PC-9 (cell line): Measurements from ENCODE around the gene MRPS22. TPM values are rescaled to one million over a fixed set of nuclear protein-coding genes. Genes with fewer than 3 reads are reported as not detected.
"Not testable (repeated sequence)": the region's sequence is repeated elsewhere in the genome, so short reads cannot be mapped to it uniquely, and the experiment has no call there.

Experiments used
- BruUV-seq: library from RNA; stranded (reverse); fragments of 400-500 nt; replicated peaks from 2 replicates; lab custom pipeline; 2021; lab: Mats Ljungman, UMichigan
- CTCF ChIA-PET: fragments of 300-600 bp; sonication (Branson Sonifier 250); formaldehyde crosslinking; loops from one replicate; lab custom pipeline; 2022; ENCODE audit warnings: antibody characterized with exemption; lab: Charles Lee
- POLR2A ChIA-PET: fragments of 300-600 bp; sonication (Branson Sonifier 250); formaldehyde crosslinking; loops from one replicate; lab custom pipeline; 2022; ENCODE audit warnings: antibody characterized with exemption; ENCODE audit not compliant: unreplicated experiment; lab: Charles Lee
- DNase-seq, 2 experiments: peaks; one replicate each; pipeline versions ENCODE4 v3.0.0 to v3.0.0-alpha.2; 2015 to 2022; ENCODE audit warnings: mixed read lengths in 1 of 2
- H2AFZ ChIP-seq: fragments of 200-600 bp; sonication (generic); 2 replicates; pipeline ENCODE4 v1.8.1; 2017; ENCODE audit warnings: antibody characterized with exemption
- H3F3A ChIP-seq: fragments of 200-600 bp; sonication (generic); 2 replicates; pipeline ENCODE4 v1.8.1; 2017; ENCODE audit warnings: antibody characterized with exemption, mild to moderate bottlenecking, low read depth; ENCODE audit not compliant: insufficient read depth
- H3K27ac ChIP-seq: fragments of 200-600 bp; sonication (generic); 2 replicates; pipeline ENCODE4 v1.6.1; 2016; ENCODE audit warnings: mixed run types
- H3K27me3 ChIP-seq: fragments of 200-600 bp; sonication (generic); 2 replicates; pipeline ENCODE4 v1.6.1; 2016; ENCODE audit warnings: low read depth, mixed run types; ENCODE audit not compliant: insufficient read depth
- H3K36me3 ChIP-seq: fragments of 200-600 bp; sonication (generic); 2 replicates; pipeline ENCODE4 v1.6.1; 2016; ENCODE audit warnings: low read depth, mixed run types
- H3K4me1 ChIP-seq: fragments of 200-600 bp; sonication (generic); replicated peaks from 2 replicates; pipeline ENCODE4 v1.6.1; 2016; ENCODE audit warnings: mixed run types; ENCODE audit not compliant: insufficient read depth
- H3K4me2 ChIP-seq: fragments of 200-600 bp; sonication (generic); 2 replicates; pipeline ENCODE4 v1.6.1; 2017; ENCODE audit warnings: mixed run types
- H3K4me3 ChIP-seq: fragments of 200-600 bp; sonication (generic); 2 replicates; pipeline ENCODE4 v1.6.1; 2016; ENCODE audit warnings: mixed run types
- H3K79me2 ChIP-seq: fragments of 200-600 bp; sonication (generic); 2 replicates; pipeline ENCODE4 v1.6.1; 2017; ENCODE audit warnings: low read depth, mixed run types
- H3K9me2 ChIP-seq: fragments of 200-600 bp; sonication (generic); 2 replicates; pipeline ENCODE4 v1.8.1; 2017; ENCODE audit warnings: mild to moderate bottlenecking; ENCODE audit not compliant: insufficient read depth
- H3K9me3 ChIP-seq: fragments of 200-600 bp; sonication (generic); 2 replicates; pipeline ENCODE4 v1.8.1; 2016; ENCODE audit warnings: low read depth; ENCODE audit not compliant: insufficient read depth
- H4K20me1 ChIP-seq: fragments of 200-600 bp; sonication (generic); 2 replicates; pipeline ENCODE4 v1.8.1; 2017; ENCODE audit not compliant: insufficient read depth
- EZH2 ChIP-seq: fragments of 200-600 bp; sonication (generic); IDR thresholded peaks from 2 replicates; pipeline ENCODE4 v1.8.0; 2017; ENCODE audit warnings: antibody characterized with exemption, low read depth
- intact Hi-C: fragments of 100-400 bp; cut with micrococcal nuclease; formaldehyde crosslinking; loops from one replicate; pipeline ENCODE4 v1.10.0; 2022; ENCODE audit not compliant: unreplicated experiment
- total RNA-seq: library from RNA; stranded (reverse); gene quantifications from 2 replicates; pipeline ENCODE4 v1.2.3, GENCODE V29; 2021
- TF ChIP-seq, protein P1 (sequence below): fragments of 200-600 bp; sonication (generic); conservative IDR thresholded peaks from 2 replicates; pipeline ENCODE4 v1.6.1; 2017; ENCODE audit warnings: mixed run types, antibody characterized with exemption, mild to moderate bottlenecking, moderate library complexity

Gene MRPS22
- total RNA-seq, 1 experiment from 2014 or later, result 68.0 TPM

DNA sequence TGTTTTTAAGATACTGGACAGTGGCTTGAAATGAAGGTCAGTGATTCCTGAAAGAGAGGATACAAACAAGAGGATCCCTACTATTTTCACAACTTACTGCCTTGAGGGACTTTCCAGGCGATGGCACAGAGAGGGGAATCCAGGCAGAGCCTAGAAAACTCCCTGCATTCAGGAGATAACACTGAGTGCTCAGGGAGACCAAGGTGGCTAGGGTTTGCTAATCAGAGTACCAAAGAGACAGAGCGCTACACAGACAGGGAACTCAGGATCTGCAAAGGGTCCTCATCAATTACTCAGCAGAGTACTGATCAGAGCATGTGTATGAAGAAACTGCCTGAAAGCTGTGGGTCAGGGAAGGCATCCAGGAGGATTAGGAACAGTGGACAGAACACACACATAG lies 11.7 kb upstream of the MRPS22 start:
- TF ChIP-seq, protein P1, sequence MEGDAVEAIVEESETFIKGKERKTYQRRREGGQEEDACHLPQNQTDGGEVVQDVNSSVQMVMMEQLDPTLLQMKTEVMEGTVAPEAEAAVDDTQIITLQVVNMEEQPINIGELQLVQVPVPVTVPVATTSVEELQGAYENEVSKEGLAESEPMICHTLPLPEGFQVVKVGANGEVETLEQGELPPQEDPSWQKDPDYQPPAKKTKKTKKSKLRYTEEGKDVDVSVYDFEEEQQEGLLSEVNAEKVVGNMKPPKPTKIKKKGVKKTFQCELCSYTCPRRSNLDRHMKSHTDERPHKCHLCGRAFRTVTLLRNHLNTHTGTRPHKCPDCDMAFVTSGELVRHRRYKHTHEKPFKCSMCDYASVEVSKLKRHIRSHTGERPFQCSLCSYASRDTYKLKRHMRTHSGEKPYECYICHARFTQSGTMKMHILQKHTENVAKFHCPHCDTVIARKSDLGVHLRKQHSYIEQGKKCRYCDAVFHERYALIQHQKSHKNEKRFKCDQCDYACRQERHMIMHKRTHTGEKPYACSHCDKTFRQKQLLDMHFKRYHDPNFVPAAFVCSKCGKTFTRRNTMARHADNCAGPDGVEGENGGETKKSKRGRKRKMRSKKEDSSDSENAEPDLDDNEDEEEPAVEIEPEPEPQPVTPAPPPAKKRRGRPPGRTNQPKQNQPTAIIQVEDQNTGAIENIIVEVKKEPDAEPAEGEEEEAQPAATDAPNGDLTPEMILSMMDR, result no peak
- no peak for TF ChIP-seq EZH2
- H3K9me3 ChIP-seq, result no peaks in the 10 kb centered on the region
- no peak overlapping the region for H3K4me3 ChIP-seq
- BruUV-seq, result no TSS peak
- H3K4me2 ChIP-seq, result no peak overlapping the region
- 0 out of 2 replicates have a peak, but pooled peaks cover 3% of the 10 kb centered on the region for H3K4me1 ChIP-seq
- no peak overlapping the region for H2AFZ ChIP-seq
- POLR2A ChIA-PET, result interaction anchor here (0.7 kb wide), 1 partner anchor 116 kb away, joined by 7 read pairs; no protein-coding TSS in a partner anchor
- no peaks in the 10 kb centered on the region for H3K9me2 ChIP-seq
- H3K27me3 ChIP-seq, result peaks cover 10% of the 10 kb centered on the region
- no peaks in the 10 kb centered on the region for H3K79me2 ChIP-seq
- DNase-seq, result no peak
- no peaks in the 10 kb centered on the region for H4K20me1 ChIP-seq
- intact Hi-C loops, result no loop called here
- CTCF ChIA-PET, result no interaction called here
- H3K36me3 ChIP-seq, result no peaks in the 10 kb centered on the region
- no peaks in the 10 kb centered on the region for H3F3A ChIP-seq
- H3K27ac ChIP-seq, result no peak overlapping the region

DNA sequence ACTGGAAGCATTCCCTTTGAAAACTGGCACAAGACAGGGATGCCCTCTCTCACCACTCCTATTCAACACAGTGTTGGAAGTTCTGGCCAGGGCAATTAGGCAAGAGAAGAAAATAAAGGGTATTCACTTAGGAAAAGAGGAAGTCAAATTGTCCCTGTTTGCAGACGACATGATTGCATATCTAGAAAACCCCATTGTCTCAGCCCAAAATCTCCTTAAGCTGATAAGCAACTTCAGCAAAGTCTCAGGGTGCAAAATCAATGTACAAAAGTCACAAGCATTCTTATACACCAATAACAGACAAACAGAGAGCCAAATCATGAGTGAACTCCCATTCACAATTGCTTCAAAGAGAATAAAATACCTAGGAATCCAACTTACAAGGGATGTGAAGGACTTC lies 9.1 kb upstream of the MRPS22 start:
- DNase-seq, H3K4me1 ChIP-seq, H3K27me3 ChIP-seq, H3K4me2 ChIP-seq, H3F3A ChIP-seq, CTCF ChIA-PET, intact Hi-C loops, H3K79me2 ChIP-seq, H3K27ac ChIP-seq, BruUV-seq, H3K4me3 ChIP-seq, H3K9me2 ChIP-seq, H3K36me3 ChIP-seq, H4K20me1 ChIP-seq, H3K9me3 ChIP-seq, H2AFZ ChIP-seq, POLR2A ChIA-PET: not testable (repeated sequence)

DNA sequence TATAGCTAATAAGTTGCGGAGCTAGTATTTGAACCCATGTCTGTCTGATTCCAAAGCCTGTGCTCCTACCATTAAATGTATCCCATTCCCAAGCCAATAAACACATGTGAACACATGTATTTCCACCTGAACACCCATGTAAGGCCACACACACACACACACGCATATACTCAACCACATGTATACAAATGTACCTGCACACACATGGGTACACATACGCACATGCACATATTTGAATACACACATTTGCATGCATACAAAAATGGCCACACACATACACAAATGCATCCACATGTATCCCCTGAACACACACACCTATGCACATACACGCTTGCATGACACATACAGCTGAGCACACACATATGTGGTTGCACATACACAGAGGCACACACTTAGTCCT lies 5.4 kb upstream of the MRPS22 start:
- no peaks in the 10 kb centered on the region for H4K20me1 ChIP-seq
- intact Hi-C loops, result no loop called here
- no peak overlapping the region for H3K4me3 ChIP-seq
- no peaks in the 10 kb centered on the region for H3K79me2 ChIP-seq
- ChIA-PET CTCF (no interaction called here), POLR2A (no interaction called here)
- H2AFZ ChIP-seq, result no peak overlapping the region
- no peak overlapping the region for H3K4me2 ChIP-seq
- no peak overlapping the region for H3K27ac ChIP-seq
- no peaks in the 10 kb centered on the region for H3K9me2 ChIP-seq
- BruUV-seq, result no TSS peak
- no peaks in the 10 kb centered on the region for H3K9me3 ChIP-seq
- no peaks in the 10 kb centered on the region for H3K4me1 ChIP-seq
- DNase-seq, result no peak
- TF ChIP-seq, protein P1, result no peak
- TF ChIP-seq EZH2, result no peak
- H3K27me3 ChIP-seq, result no peaks in the 10 kb centered on the region; the same call in 1 of the 2 replicates
- no peaks in the 10 kb centered on the region for H3F3A ChIP-seq
- H3K36me3 ChIP-seq, result no peaks in the 10 kb centered on the region
